Activated CD4-positive, alpha-beta memory T cell treated with anti-CD3 and anti-CD28 coated beads for 36 hours (primary cell): Measurements from ENCODE around the gene LRRTM2. TPM values are rescaled to one million over a fixed set of nuclear protein-coding genes. Genes with fewer than 3 reads are reported as not detected.
"Not testable (repeated sequence)": the region's sequence is repeated elsewhere in the genome, so short reads cannot be mapped to it uniquely, and the experiment has no call there.

Experiments used
- CTCF ChIA-PET: fragments of 350-600 bp; sonication (Branson Sonifier 250); formaldehyde crosslinking; loops from one replicate; lab custom pipeline; 2021; ENCODE audit warnings: antibody characterized with exemption, inconsistent platforms; lab: Charles Lee
- POLR2A ChIA-PET: fragments of 350-600 bp; sonication (Branson Sonifier 250); formaldehyde crosslinking; loops from one replicate; lab custom pipeline; 2021; ENCODE audit warnings: antibody characterized with exemption; lab: Charles Lee
- DNase-seq: peaks from one replicate; pipeline ENCODE4 v3.0.0-alpha.2; 2020
- H3K27ac Mint-ChIP-seq: one replicate; pipeline ENCODE4 v1.8.0; 2021; ENCODE audit warnings: mixed read lengths
- H3K27me3 Mint-ChIP-seq: one replicate; pipeline ENCODE4 v1.8.0; 2021; ENCODE audit warnings: mixed read lengths
- H3K36me3 Mint-ChIP-seq: one replicate; pipeline ENCODE4 v1.8.0; 2021; ENCODE audit warnings: mixed read lengths
- H3K4me1 Mint-ChIP-seq: one replicate; pipeline ENCODE4 v1.8.0; 2021; ENCODE audit warnings: low read depth, mixed read lengths
- H3K4me3 Mint-ChIP-seq: one replicate; pipeline ENCODE4 v1.8.0; 2021; ENCODE audit warnings: mild to moderate bottlenecking, mixed read lengths
- H3K9me3 Mint-ChIP-seq: one replicate; pipeline ENCODE4 v1.8.0; 2021; ENCODE audit warnings: mixed read lengths
- intact Hi-C: fragments of 100-400 bp; cut with micrococcal nuclease; formaldehyde crosslinking; loops from one replicate; pipeline ENCODE4 v1.15.1; 2023
- total RNA-seq, 2 experiments: library from RNA; stranded (reverse); gene quantifications; one replicate each; pipeline ENCODE4 v1.2.3, GENCODE V29; 2021

Gene LRRTM2
- total RNA-seq = under 1 TPM in 1 of 2 experiments, not detected in 1; 0.07 TPM

GRCh38 chr5:138874771-138875551 lies at the start of gene LRRTM2:
TSS of gene LRRTM2 (minus strand) at chr5:138875335. CDS start at chr5:138874911, 424 bp downstream.
- peaks cover 14% of the 10 kb centered on the region for H3K27me3 Mint-ChIP-seq
- CTCF ChIA-PET = interaction anchor here (1.1 kb wide), 1 partner anchor 85 kb away, joined by 4 read pairs; no protein-coding TSS in a partner anchor
- no peak within 1 kb of the TSS for H3K27ac Mint-ChIP-seq
- no peak for DNase-seq
- POLR2A ChIA-PET = no interaction called here
- H3K4me1 Mint-ChIP-seq = peaks cover 14% of the 10 kb centered on the region
- H3K36me3 Mint-ChIP-seq = no peaks in the 10 kb centered on the region
- H3K4me3 Mint-ChIP-seq = no peak within 1 kb of the TSS
- no peaks in the 10 kb centered on the region for H3K9me3 Mint-ChIP-seq
- intact Hi-C loops = no loop called here

DNA sequence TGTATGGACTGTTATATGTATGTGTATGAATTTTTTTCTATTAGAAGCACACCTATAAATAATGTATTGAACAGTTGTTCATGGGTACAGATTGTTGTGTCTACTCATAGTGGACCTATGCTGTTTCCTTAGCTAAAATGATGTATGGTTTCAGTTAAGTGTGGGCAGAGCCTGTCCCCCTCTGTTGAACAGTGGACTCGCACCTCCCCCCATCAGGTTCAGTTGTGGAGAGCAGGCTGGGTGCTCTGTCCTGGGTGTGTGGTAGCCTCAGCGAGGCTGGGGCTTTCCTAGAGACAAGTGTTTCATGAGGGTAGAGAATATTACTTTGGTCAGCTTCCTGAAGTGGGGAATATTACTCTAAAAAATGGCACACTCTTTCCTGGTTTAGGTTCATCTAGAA lies 47.4 kb upstream of the LRRTM2 start:
- no peak overlapping the region for H3K27ac Mint-ChIP-seq
- intact Hi-C loops = no loop called here
- POLR2A ChIA-PET = no interaction called here
- no peaks in the 10 kb centered on the region for H3K4me1 Mint-ChIP-seq
- no peaks in the 10 kb centered on the region for H3K9me3 Mint-ChIP-seq
- no peaks in the 10 kb centered on the region for H3K27me3 Mint-ChIP-seq
- CTCF ChIA-PET = no interaction called here
- peaks cover 7% of the 10 kb centered on the region for H3K36me3 Mint-ChIP-seq
- no peak for DNase-seq
- H3K4me3 Mint-ChIP-seq = no peak overlapping the region

GRCh38 chr5:138921362-138921761 lies 46.2 kb upstream of the LRRTM2 start:
- DNase-seq, CTCF ChIA-PET, H3K27ac Mint-ChIP-seq, H3K36me3 Mint-ChIP-seq, H3K9me3 Mint-ChIP-seq, POLR2A ChIA-PET, H3K27me3 Mint-ChIP-seq, intact Hi-C loops, H3K4me1 Mint-ChIP-seq, H3K4me3 Mint-ChIP-seq: not testable (repeated sequence)

- DNase-seq = no peak
- ChIA-PET POLR2A (no interaction called here), CTCF (no interaction called here)
- no peaks in the 10 kb centered on the region for H3K27me3 Mint-ChIP-seq
- H3K4me3 Mint-ChIP-seq = no peak overlapping the region
- H3K4me1 Mint-ChIP-seq = no peaks in the 10 kb centered on the region
- intact Hi-C loops = no loop called here
- H3K9me3 Mint-ChIP-seq = no peaks in the 10 kb centered on the region
- H3K27ac Mint-ChIP-seq = no peak overlapping the region
- H3K36me3 Mint-ChIP-seq = peaks cover 2% of the 10 kb centered on the region
Observed at GRCh38 chr5:138920181-138920580, 45.0 kb upstream of the LRRTM2 start.

- intact Hi-C loops = no loop called here
- ChIA-PET CTCF (no interaction called here), POLR2A (no interaction called here)
- H3K36me3 Mint-ChIP-seq = no peaks in the 10 kb centered on the region
- H3K9me3 Mint-ChIP-seq = no peaks in the 10 kb centered on the region
- no peak overlapping the region for H3K4me3 Mint-ChIP-seq
- DNase-seq = no peak
- H3K4me1 Mint-ChIP-seq = no peaks in the 10 kb centered on the region
- H3K27me3 Mint-ChIP-seq = no peaks in the 10 kb centered on the region
- no peak overlapping the region for H3K27ac Mint-ChIP-seq
Observed at GRCh38 chr5:138918686-138919085, 43.6 kb upstream of the LRRTM2 start.

DNA sequence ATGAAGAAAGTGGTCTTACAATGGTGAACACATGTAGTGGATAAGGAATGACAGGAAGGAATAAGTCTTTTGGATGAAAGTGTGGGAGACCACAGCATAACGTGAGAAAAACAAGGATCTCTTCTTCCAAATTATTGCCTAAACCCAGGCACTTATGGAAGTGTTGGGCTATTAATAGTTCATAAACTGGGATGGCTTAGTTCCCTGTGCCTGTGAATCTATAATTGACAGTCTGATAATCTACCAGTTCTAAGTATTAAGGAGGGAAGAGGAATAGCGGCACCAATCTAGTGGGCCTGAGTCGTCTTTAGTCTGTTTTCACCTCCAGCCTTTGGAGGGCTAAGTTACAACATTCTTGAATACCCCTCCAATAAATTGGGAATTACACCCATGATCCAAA lies 39.2 kb upstream of the LRRTM2 start:
- Mint-ChIP-seq H3K9me3 (no peaks in the 10 kb centered on the region), H3K4me1 (no peaks in the 10 kb centered on the region), H3K27me3 (no peaks in the 10 kb centered on the region), H3K4me3 (no peak overlapping the region), H3K36me3 (no peaks in the 10 kb centered on the region), H3K27ac (no peak overlapping the region)
- CTCF ChIA-PET = no interaction called here
- POLR2A ChIA-PET = no interaction called here
- intact Hi-C loops = no loop called here
- no peak for DNase-seq

DNA sequence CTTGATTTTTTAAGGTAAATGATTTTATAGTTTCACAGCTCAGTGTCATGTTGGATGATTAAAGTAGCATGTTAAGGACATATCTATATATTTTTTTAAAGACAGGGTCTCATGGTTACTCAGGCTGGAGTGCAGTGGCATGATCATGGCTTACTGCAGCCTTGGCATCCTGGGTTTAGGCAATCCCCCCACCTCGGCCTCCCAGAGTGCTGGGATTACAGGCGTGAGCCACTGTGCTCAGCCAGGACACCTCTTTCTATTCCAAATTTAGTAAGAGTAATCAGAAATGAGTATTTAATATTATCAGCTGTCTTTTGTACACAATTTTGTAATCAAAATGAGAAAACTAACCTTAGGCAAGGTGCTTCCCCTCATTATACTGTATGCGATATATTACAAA lies 38.6 kb upstream of the LRRTM2 start:
- H3K27ac Mint-ChIP-seq = no peak overlapping the region
- CTCF ChIA-PET = no interaction called here
- no peak for DNase-seq
- no peak overlapping the region for H3K4me3 Mint-ChIP-seq
- H3K27me3 Mint-ChIP-seq = no peaks in the 10 kb centered on the region
- H3K4me1 Mint-ChIP-seq = no peaks in the 10 kb centered on the region
- H3K36me3 Mint-ChIP-seq = no peaks in the 10 kb centered on the region
- POLR2A ChIA-PET = no interaction called here
- intact Hi-C loops = no loop called here
- H3K9me3 Mint-ChIP-seq = no peaks in the 10 kb centered on the region

GRCh38 chr5:138912093-138912492 lies 37.0 kb upstream of the LRRTM2 start:
- intact Hi-C loops = no loop called here
- no peaks in the 10 kb centered on the region for H3K9me3 Mint-ChIP-seq
- no peak overlapping the region for H3K27ac Mint-ChIP-seq
- no peak overlapping the region for H3K4me3 Mint-ChIP-seq
- DNase-seq = no peak
- H3K36me3 Mint-ChIP-seq = no peaks in the 10 kb centered on the region
- H3K4me1 Mint-ChIP-seq = no peaks in the 10 kb centered on the region
- no peaks in the 10 kb centered on the region for H3K27me3 Mint-ChIP-seq
- POLR2A ChIA-PET = no interaction called here
- CTCF ChIA-PET = interaction anchor here (0.9 kb wide), 1 partner anchor 24 kb away, joined by 3 read pairs; no protein-coding TSS in a partner anchor

DNA sequence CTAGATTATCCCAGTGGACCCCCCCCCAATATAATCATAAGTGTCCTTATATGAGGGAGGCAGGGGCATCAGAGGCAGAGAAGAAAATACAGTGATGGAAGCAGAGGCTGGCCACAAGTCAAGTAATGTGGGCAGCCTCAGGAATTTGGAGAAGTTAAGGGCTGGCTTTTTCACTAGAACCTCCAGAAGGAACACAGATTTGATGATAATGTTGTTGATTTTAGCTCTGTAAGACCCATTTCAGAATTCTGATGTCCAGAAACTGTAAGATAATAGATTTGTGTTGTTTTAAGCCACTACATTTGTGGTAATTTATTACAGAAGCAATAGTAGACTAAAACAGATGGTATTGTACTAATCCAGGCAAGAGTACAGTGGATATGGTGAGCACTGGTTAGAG lies 36.3 kb upstream of the LRRTM2 start:
- no peak for DNase-seq
- Mint-ChIP-seq H3K4me1 (no peaks in the 10 kb centered on the region), H3K27me3 (no peaks in the 10 kb centered on the region), H3K9me3 (no peaks in the 10 kb centered on the region), H3K27ac (no peak overlapping the region), H3K4me3 (no peak overlapping the region), H3K36me3 (no peaks in the 10 kb centered on the region)
- ChIA-PET CTCF (interaction anchor here (0.9 kb wide), 1 partner anchor 24 kb away, joined by 3 read pairs; no protein-coding TSS in a partner anchor), POLR2A (no interaction called here)
- intact Hi-C loops = no loop called here

GRCh38 chr5:138910546-138911185 lies 35.5 kb upstream of the LRRTM2 start:
- no peaks in the 10 kb centered on the region for H3K9me3 Mint-ChIP-seq
- CTCF ChIA-PET = no interaction called here
- intact Hi-C loops = no loop called here
- H3K36me3 Mint-ChIP-seq = no peaks in the 10 kb centered on the region
- H3K27ac Mint-ChIP-seq = no peak overlapping the region
- no peaks in the 10 kb centered on the region for H3K4me1 Mint-ChIP-seq
- no peak overlapping the region for H3K4me3 Mint-ChIP-seq
- POLR2A ChIA-PET = no interaction called here
- DNase-seq = no peak
- H3K27me3 Mint-ChIP-seq = no peaks in the 10 kb centered on the region

GRCh38 chr5:138909734-138910133 lies 34.6 kb upstream of the LRRTM2 start:
- H3K9me3 Mint-ChIP-seq = no peaks in the 10 kb centered on the region
- intact Hi-C loops = no loop called here
- H3K4me3 Mint-ChIP-seq = no peak overlapping the region
- no peaks in the 10 kb centered on the region for H3K27me3 Mint-ChIP-seq
- DNase-seq = no peak
- CTCF ChIA-PET = no interaction called here
- POLR2A ChIA-PET = no interaction called here
- no peaks in the 10 kb centered on the region for H3K36me3 Mint-ChIP-seq
- H3K4me1 Mint-ChIP-seq = no peaks in the 10 kb centered on the region
- no peak overlapping the region for H3K27ac Mint-ChIP-seq

DNA sequence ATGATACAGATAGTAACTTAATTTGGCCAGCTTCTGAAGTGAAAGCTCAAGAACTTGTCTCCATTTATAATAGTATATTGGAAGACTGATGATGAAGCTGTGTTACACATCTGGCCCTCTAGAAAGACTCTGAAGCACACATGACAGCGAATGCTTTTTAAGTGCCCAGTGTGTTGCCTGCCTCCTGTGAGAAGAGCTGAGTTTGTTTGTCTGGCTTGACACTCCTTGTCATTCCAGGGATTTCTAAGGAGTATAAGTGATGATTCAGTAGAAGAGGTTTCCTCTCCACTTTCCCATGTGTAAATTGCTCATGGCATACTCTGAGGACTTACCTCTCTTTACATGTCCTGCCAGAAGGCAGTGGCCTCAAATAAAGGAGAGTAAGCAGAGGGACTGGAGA lies 30.4 kb upstream of the LRRTM2 start:
- ChIA-PET POLR2A (no interaction called here), CTCF (no interaction called here)
- Mint-ChIP-seq H3K36me3 (peaks cover 12% of the 10 kb centered on the region), H3K4me1 (peaks cover 6% of the 10 kb centered on the region), H3K9me3 (no peaks in the 10 kb centered on the region), H3K27me3 (peaks cover 2% of the 10 kb centered on the region), H3K4me3 (no peak overlapping the region), H3K27ac (no peak overlapping the region)
- no peak for DNase-seq
- intact Hi-C loops = no loop called here
